ENCODE results near the gene ARID3A.

The ARID3A gene

GRCh38 chr19:979318-979741, 53.5 kb downstream of the ARID3A start:
- peak; percentile 36 for DNase-seq
- no peak overlapping the region for H3K4me3 Mint-ChIP-seq
- H3K27ac Mint-ChIP-seq = no peak overlapping the region
- peaks cover 4% of the 10 kb centered on the region for H3K27me3 Mint-ChIP-seq (ENCODE audit: low read depth, poor library complexity)
- H3K36me3 Mint-ChIP-seq (ENCODE audit: low read depth) = peaks cover 8% of the 10 kb centered on the region
- peaks cover 32% of the 10 kb centered on the region for H3K4me1 Mint-ChIP-seq
- TF ChIP-seq CTCF (IDR thresholded peaks at IDR 0.05) = no peak
- no peaks in the 10 kb centered on the region for H3K9me3 Mint-ChIP-seq

GRCh38 chr19:980133-980998, 54.5 kb downstream of the ARID3A start:
- Mint-ChIP-seq H3K27ac (peak overlapping the region; percentile 99), H3K36me3 (ENCODE audit: low read depth) (peaks cover 4% of the 10 kb centered on the region), H3K4me3 (peak overlapping the region; percentile 71), H3K27me3 (ENCODE audit: low read depth, poor library complexity) (peaks cover 4% of the 10 kb centered on the region), H3K9me3 (no peaks in the 10 kb centered on the region), H3K4me1 (peaks cover 34% of the 10 kb centered on the region)
- DNase-seq = peak; percentile 95
- TF ChIP-seq CTCF (IDR thresholded peaks at IDR 0.05) = no peak

- TF ChIP-seq CTCF (IDR thresholded peaks at IDR 0.05) = peak; percentile 73
- Mint-ChIP-seq H3K36me3 (ENCODE audit: low read depth) (peaks cover 7% of the 10 kb centered on the region), H3K4me3 (no peak overlapping the region), H3K4me1 (peaks cover 30% of the 10 kb centered on the region), H3K27me3 (ENCODE audit: low read depth, poor library complexity) (peaks cover 4% of the 10 kb centered on the region), H3K9me3 (no peaks in the 10 kb centered on the region), H3K27ac (no peak overlapping the region)
- DNase-seq = peak; percentile 88
These were observed 56.8 kb downstream of the ARID3A start for GRCh38 chr19:982567-983170.

GRCh38 chr19:984165-984967, 58.5 kb downstream of the ARID3A start, which contains the start of gene WDR18:
Gene WDR18 (plus strand): TSS chr19:984345. CDS start chr19:984354, 9 bp downstream.
- Mint-ChIP-seq H3K9me3 (no peaks in the 10 kb centered on the region), H3K27me3 (ENCODE audit: low read depth, poor library complexity) (peaks cover 4% of the 10 kb centered on the region), H3K4me1 (peaks cover 37% of the 10 kb centered on the region), H3K4me3 (peak within 1 kb of the TSS; percentile 94), H3K27ac (peak within 1 kb of the TSS; percentile 98), H3K36me3 (ENCODE audit: low read depth) (peaks cover 13% of the 10 kb centered on the region)
- no peak for TF ChIP-seq CTCF (IDR thresholded peaks at IDR 0.05)
- peak; percentile 92 for DNase-seq

GRCh38 chr19:986083-986482, 60.2 kb downstream of the ARID3A start:
- Mint-ChIP-seq H3K27ac (no peak overlapping the region), H3K27me3 (ENCODE audit: low read depth, poor library complexity) (peaks cover 2% of the 10 kb centered on the region), H3K4me3 (peak overlapping the region; percentile 45), H3K9me3 (no peaks in the 10 kb centered on the region), H3K4me1 (peaks cover 26% of the 10 kb centered on the region), H3K36me3 (ENCODE audit: low read depth) (peaks cover 13% of the 10 kb centered on the region)
- DNase-seq = no peak
- no peak for TF ChIP-seq CTCF (IDR thresholded peaks at IDR 0.05)
